GM18873 (cell line): ENCODE measurements around the gene PPIB.
"Not testable (repeated sequence)": the region's sequence is repeated elsewhere in the genome, so short reads cannot be mapped to it uniquely, and the experiment has no call there.

Experiments used
- ATAC-seq: cut with Tn5 transposase; IDR thresholded peaks from one replicate; pipeline ENCODE4 v1.9.1; 2021; ENCODE audit warnings: mild to moderate bottlenecking, moderate library complexity, moderate number of reproducible peaks; ENCODE audit not compliant: unreplicated experiment, low FRiP score

The PPIB gene

DNA sequence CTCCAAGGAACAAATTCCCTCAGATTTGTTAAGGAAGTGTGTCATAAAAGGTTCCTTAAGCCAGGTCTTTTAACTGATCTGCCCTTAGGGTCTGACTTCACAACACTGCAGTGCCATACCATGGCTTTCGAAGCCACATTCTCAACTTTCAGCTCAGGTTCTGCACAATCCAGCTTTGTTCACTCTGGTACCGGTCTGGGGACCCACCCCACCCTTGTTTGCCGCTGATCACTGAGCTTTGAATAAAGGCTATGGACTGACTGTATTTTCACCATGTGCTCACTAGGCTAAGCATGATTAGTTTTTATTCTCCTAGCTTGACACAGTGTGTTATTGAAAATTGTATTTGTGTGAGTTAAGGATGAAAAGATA is 51.2 kb downstream of the PPIB start:
- ATAC-seq, result no peak

DNA sequence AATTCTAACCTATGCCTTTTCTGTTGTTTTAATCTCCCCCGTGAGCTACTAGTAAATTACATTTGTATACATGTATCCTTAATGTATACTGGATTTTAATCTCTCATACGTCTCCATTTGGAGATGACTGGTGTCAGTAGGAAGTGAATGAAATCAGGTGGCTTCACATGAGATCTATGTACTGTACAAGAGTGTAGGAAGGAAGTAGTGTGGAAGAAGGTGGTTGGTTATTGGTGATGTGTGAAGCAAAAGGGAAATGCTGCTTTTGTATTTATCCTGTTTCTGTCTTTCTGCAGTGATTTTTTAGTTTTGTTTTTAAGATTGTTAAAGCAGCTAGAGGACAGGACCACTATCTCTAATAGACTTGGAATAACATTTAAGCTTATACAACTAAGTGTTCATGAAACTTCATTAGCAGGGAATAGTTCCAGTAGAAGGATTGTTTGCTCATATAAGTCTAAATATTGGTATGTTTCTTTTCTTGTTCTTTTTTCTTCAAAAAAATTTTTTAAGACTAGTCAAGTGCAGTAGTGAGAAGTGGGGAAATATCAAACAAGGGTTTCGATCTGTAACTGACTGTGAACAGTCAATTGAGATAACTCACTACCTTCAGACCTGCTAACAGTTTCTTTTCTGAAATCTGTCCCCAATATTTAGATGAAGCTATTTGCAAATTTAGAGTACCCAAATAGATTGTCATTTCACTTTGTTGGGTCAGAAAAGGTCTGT is 51.7 kb downstream of the PPIB start:
- no peak for ATAC-seq

DNA sequence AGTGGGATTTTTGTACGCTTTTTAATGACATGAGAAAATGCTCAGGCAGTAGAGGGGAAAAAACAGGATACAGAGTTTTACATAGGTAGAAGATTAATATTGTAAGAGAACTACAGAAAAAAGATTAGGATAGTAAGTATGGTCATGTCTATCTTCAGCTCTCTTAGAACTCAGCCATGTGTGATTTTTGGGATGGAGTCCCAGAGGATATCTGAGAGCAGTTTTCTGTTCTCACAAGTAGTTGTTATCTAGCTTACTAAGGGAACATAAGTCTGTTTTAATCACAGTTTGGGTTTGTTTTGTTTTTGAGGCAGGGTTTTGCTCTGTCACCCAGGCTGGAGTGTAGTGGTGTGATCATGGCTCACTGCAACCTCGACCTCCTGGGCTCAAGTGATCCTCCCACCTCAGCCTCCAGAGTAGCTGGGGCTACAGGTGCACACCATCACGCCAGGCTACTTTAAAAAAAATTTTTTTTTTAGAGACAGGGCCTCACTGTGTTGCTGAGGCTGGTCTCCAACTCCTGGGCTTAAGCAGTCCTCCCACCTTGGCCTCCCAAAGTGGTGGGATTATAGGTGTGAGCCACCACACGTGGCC is 52.6 kb downstream of the PPIB start:
- not testable (repeated sequence) for ATAC-seq

DNA sequence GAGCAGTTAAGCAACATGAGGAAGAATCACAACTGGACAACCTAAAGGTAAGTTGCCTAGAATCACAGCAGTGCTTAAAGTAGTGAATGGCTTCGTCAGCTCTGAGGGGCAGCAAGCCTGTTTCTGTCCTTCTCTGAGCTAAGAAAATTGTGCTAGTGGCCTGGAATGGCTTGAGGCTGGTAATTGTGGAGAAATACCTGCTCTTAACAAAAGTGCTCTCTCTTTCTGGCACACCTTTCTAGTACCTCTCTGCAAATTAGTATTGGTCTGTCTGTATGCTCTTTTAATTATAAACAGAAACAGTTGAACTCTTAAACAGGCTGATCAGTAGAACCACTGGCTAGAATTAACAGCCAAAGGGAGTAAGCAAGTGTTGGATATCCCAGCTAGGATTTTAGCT is 55.5 kb downstream of the PPIB start:
- no peak for ATAC-seq
